HG03095 (cell line): ENCODE results near the gene SLC48A1.
A peak's percentile ranks its signal among the peaks of the same experiment; 100 is the strongest.

ENCODE experiments used
- ATAC-seq: cut with Tn5 transposase; IDR thresholded peaks from one replicate; pipeline ENCODE4 v1.9.1; 2021; ENCODE audit warnings: moderate library complexity; ENCODE audit not compliant: unreplicated experiment

SLC48A1 gene

GRCh38 chr12:47744005-47744651, 28.9 kb upstream of the SLC48A1 start:
- no peak for ATAC-seq

GRCh38 chr12:47744778-47745436, 28.1 kb upstream of the SLC48A1 start:
- ATAC-seq: no peak

- no peak for ATAC-seq
Measured at GRCh38 chr12:47745485-47746041, 27.5 kb upstream of the SLC48A1 start.

- no peak for ATAC-seq
Measured at GRCh38 chr12:47746073-47746472, 27.0 kb upstream of the SLC48A1 start.

GRCh38 chr12:47746523-47746922, 26.5 kb upstream of the SLC48A1 start:
- no peak for ATAC-seq

GRCh38 chr12:47747126-47747525, 25.9 kb upstream of the SLC48A1 start:
- ATAC-seq: no peak

GRCh38 chr12:47747596-47748506, 25.2 kb upstream of the SLC48A1 start:
- ATAC-seq: no peak

GRCh38 chr12:47748507-47748828, 24.6 kb upstream of the SLC48A1 start:
- ATAC-seq: no peak

- no peak for ATAC-seq
Measured at GRCh38 chr12:47748899-47749298, 24.1 kb upstream of the SLC48A1 start.

GRCh38 chr12:47750229-47750798, 22.7 kb upstream of the SLC48A1 start:
- ATAC-seq: no peak

GRCh38 chr12:47750916-47751470, 22.0 kb upstream of the SLC48A1 start:
- no peak for ATAC-seq

- ATAC-seq: no peak
Measured at GRCh38 chr12:47751561-47751960, 21.5 kb upstream of the SLC48A1 start.

GRCh38 chr12:47752121-47752520, 20.9 kb upstream of the SLC48A1 start:
- no peak for ATAC-seq

- no peak for ATAC-seq
Measured at GRCh38 chr12:47752552-47752951, 20.5 kb upstream of the SLC48A1 start.

GRCh38 chr12:47753021-47754001, 19.7 kb upstream of the SLC48A1 start:
- no peak for ATAC-seq

- ATAC-seq: no peak
Measured at GRCh38 chr12:47754126-47754525, 18.9 kb upstream of the SLC48A1 start.

GRCh38 chr12:47754881-47755280, 18.2 kb upstream of the SLC48A1 start:
- ATAC-seq: no peak

GRCh38 chr12:47755655-47756562, 17.1 kb upstream of the SLC48A1 start:
- peak; percentile 72 for ATAC-seq

GRCh38 chr12:47757364-47757839, 15.6 kb upstream of the SLC48A1 start:
- no peak for ATAC-seq
